Posterior vena cava (tissue), 2 donors: ENCODE results near the gene GINM1. TPM values are rescaled to one million over a fixed set of nuclear protein-coding genes. Genes with fewer than 3 reads are reported as not detected.

Source experiments
- DNase-seq: peaks from one replicate; pipeline ENCODE4 v3.0.0-alpha.2; 2020; ENCODE audit warnings: low spot score
- intact Hi-C, 2 donors: fragments of 100-400 bp; cut with DNase I; formaldehyde crosslinking; loops; one replicate each; pipeline versions ENCODE4 v1.14.1 to v1.14.2; 2022 to 2023
- total RNA-seq, 2 donors: library from RNA; stranded (reverse); fragmentation: NEBNext Ultra II Directional; extraction: Animal tissue kit (Norgen Biotek cat#: 25700); gene quantifications; one replicate each; pipeline ENCODE4 v1.2.1, GENCODE V29; 2021
- donor health status: DM: yes; HTN: yes; CAD: no.
- donor health status: DM: yes; HTN: yes; CAD: no.

GINM1 gene
- total RNA-seq, 2 donors from 2014 or later, result 62.4 to 63.3 TPM

DNA sequence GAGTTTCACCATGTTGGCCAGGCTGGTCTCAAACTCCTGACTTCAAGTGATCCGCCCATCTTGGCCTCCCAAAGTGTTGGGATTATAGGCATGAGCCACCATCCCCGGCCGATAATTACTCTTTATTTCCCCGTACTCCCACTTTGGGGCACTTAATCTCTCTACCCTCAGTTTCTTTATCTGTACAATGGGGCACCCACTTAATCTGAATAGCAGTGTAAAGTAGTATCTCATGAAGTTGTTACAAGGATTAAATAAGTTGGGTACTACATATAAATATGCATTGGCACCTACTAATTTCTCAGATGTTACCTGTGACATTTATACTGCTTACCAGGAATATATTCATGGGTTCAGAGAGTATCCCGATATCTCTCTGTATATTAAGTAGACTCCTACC, 15.2 kb downstream of the GINM1 start:
- DNase-seq, result no peak
- intact Hi-C loops, result no loop called here

DNA sequence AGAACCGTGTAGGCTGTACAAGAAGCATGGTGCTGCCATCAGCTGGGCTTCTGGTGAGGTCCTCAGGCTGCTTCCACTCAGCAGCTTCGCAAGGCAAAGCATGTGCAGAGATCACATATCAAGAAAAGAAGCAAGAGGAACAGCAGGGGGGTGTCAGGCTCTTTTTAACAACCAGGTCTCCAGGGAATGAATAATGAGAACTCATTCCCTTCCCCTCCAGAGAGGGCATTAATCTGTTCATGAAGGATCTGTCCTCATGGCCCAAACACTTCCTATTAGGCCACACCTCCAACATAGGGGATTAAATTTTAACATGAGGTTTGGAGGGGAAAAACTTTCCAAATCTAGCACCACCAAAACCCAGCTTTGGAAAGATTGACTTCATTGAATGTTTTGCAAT, 20.0 kb downstream of the GINM1 start:
- intact Hi-C loops, result no loop called here
- DNase-seq, result no peak

DNA sequence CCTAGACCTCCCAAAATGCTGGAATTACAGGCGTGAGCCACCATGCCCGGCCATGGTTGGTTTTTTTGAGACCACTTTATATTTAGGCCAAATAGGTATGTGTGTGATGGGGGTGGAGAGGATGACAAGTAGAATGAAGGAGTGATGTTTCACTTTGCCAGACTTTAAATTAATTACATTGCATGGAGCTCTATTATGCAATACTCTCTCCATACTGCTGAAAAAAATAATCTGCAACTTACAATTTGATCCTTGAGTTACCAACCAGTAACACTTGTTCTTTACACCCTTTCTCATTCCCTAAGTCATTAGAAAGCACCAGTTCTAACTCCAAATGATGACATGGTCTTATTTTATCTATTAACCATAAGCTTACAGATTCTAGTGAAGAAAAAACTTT, 26.8 kb downstream of the GINM1 start:
- DNase-seq, result no peak
- intact Hi-C loops, result no loop called here

DNA sequence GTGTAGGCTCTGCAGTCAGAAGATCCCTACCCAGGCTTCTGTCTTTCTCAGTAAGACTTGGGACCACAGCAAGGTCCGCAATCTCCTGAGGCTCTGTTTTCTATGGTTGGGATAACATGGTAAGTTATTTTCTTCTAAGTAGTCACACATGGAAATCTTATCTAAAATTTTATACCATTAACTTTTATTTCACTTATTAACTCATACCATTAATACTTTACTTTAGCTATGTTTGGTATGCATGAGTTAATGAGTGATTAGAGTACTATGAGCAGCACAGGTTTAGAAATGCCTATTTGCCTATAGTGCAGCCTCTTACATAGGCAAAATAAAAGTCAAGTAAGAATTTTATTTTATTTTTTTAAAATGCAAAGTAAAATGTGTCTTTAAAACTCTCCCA, 27.2 kb downstream of the GINM1 start:
- intact Hi-C loops, result no loop called here
- no peak for DNase-seq

DNA sequence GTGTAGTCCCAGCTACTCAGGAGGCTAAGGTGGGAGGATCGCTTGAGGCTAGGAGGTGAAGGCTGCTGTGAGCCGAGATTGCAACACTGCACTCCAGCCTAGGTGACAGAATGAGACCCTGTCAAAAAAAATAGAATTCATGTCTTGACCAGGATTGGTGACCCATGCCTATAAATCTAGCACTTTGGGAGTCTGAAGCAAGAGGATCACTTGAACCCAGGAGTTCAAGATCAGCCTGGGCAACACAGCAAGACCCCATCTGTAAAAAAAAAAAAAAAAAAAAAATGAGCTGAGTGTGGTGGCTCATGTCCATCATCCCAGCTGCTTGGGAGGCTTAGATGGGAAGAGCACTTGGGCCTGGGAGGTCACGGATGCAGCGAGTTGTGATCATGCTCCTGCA, 34.3 kb downstream of the GINM1 start:
- intact Hi-C loops, result no loop called here
- no peak for DNase-seq

DNA sequence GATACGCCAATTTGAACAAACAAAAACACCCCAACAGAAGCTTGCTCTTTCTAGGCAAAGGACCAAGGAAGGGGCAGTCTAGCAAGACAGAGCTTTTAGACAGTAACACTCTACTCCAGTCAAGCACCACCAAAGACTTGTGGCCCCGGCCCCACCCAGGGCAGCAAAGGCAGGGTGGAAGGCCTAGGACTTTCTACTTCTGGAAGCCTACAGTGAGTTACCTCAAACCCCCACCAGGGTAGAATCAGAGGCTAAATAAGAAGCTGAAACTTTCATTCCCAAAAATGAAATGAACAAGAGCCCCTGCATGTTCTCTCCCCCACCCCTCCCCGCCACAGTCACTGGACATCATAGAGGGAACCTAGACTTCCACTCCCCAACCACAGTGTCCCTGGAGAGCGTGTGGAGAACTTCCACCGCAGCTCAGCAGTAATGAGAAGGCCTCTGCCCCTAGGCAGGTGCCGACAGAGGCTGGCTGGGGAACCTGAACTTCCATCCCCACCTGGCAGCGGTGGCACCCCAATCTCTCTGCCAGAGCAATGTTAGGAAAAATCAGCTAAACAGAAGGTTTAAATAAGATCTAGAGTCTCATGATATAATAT, 42.3 kb downstream of the GINM1 start:
- DNase-seq, result no peak
- intact Hi-C loops, result no loop called here

DNA sequence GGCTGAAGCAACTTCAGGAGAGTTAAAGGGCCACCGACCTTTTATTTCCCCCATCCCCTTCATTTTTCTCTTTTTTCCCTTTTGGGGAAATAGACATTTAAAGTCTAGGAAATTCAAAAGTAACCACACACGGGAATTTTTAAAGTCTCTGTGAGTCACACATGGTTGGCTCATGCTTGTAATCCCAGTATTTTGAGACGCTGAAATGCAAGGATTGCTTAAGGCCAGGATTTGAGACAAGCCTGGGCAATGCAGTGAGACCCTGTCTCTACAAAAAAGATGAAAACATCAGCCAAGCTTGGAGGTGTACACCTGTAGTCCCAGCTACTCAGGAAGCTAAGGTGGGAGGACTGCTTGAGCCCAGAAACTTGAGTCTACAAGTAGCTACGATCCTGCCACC, 48.2 kb downstream of the GINM1 start:
- intact Hi-C loops, result no loop called here
- no peak for DNase-seq

DNA sequence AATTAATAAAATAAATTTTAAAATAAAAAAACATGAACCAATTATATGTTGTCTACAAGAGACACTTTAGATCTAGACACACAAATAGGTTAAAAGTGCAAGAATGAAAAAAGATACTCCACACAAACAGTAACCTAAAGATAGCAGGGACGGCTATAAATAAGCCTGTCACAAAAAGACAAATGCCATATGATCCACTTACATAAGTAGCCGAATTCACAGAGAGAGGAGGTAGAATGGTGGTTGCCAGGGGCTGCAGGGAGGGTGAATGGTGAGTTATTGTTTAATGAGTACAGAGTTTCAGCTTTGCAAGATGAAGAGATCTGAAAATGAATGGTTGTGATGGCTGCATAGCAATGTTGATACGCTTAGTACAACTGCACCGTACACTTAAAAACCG, 49.6 kb downstream of the GINM1 start:
- DNase-seq, result no peak
- intact Hi-C loops, result no loop called here

DNA sequence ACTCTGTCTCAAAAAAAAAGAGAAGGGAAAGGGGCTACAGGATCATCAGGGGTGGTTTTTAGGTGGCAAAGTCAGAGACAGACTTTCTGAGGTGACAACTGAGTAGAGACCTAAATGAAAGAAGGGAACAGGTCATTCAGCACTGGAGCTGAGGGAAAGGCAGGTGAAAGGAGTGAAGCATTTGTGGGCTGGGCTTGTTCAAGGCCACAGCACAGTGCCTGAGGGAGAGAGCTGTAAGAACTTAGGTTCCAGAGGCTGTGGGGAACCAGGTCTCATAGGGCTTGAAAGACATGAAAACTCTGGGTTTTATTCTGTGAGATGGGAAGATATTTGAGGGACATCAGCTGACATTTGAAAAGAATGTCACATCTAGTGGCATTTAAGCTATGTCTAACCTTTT, 61.5 kb downstream of the GINM1 start:
- DNase-seq, result no peak
- intact Hi-C loops, result no loop called here

DNA sequence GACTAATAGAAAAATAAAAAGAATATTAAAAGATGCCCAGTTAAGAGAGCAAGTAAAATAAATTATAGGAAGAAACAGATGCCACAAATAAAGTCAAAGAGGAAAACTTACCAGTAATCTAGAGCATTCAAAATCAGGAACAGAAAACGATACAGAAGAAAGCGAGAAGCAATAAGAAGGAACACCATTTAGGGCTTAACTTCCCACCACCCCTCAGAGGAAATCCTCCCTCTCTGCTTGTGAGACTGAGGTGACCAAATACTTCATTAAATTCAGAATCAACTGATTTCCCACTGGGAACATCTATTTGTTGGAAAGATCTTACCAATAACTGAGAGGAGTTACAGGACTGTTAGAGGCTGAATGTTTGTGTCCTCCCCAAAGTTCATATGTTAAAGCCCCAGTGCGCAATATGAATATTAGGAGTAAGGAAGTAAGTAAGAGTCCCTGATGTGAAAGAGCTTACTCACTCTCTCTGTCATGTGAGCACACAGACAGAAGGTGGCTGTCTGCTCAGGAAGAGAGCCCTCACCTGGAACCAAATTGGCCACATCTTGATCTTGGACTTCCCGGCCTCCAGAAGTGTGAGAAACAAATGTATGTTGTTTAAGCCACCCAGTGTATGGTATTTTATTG, 62.8 kb downstream of the GINM1 start:
- DNase-seq, result no peak
- intact Hi-C loops, result no loop called here

DNA sequence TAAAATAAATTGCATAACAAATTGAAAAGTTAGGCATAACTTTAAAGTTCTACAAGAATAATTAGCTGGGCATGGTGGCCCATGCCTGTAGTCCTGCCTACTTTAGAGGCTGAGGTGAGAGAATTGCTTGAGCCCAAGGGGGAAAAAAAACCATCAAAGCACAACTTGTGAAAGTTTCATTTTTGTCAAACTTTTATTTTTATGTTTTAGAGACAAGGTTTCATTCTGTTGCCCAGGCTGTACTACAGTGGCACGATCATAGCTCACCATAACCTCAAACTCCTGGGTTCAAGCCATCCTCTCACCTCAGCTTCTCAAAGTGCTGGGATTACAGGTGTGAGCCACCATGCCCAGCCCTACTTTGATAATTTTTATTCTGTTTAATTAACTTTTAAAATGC, 68.1 kb downstream of the GINM1 start:
- intact Hi-C loops, result no loop called here
- no peak for DNase-seq

DNA sequence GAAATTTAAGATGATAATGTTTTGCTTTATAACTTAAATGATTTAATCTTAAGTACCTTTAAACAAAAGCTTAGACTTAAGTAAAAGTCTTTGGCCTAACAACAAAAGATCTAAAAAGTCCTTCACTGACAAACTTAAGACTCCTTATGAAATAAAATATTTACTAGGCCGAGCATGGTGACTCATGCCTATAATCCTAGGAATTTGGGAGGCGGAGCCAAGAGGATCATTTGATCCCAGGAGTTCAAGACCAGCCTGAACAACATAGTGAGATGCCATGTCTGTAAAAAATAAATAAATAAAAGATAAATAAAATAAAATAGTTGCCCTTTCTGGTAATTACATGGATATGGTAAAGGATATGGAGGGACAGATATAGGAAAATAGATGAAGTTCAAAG, 69.9 kb downstream of the GINM1 start:
- intact Hi-C loops, result no loop called here
- no peak for DNase-seq

Other genes with a start within 250 kb of the GINM1 start
- 10 to 100 TPM; 52.3 to 73.2 TPM for gene TAB2, start 248.7 kb upstream of the GINM1 start, total RNA-seq
- gene SUMO4, start 166.1 kb upstream of the GINM1 start, total RNA-seq, result 1 to 10 TPM in 1 of 2 donors, under 1 TPM in 1; 0.88 to 1.8 TPM
- gene ZC3H12D, start 81.4 kb upstream of the GINM1 start, total RNA-seq, result 1 to 10 TPM; 1.8 to 2.2 TPM
- 10 to 100 TPM; 25.1 to 26.2 TPM for gene PPIL4, start 20.3 kb upstream of the GINM1 start, total RNA-seq
- 10 to 100 TPM; 11.5 to 16.3 TPM for gene KATNA1, start 82.3 kb downstream of the GINM1 start, total RNA-seq
- gene LATS1, start 151.7 kb downstream of the GINM1 start, total RNA-seq, result 10 to 100 TPM; 31.1 to 32.8 TPM
- gene NUP43, start 180.2 kb downstream of the GINM1 start, total RNA-seq, result 10 to 100 TPM; 24.8 to 29.0 TPM
- gene PCMT1, start 183.4 kb downstream of the GINM1 start, total RNA-seq, result 10 to 100 TPM; 50.4 to 69.9 TPM